Trophoblast cell (in vitro differentiated cells and primary cell): ENCODE results near the gene CDH15.
"Not testable (repeated sequence)": the region's sequence is repeated elsewhere in the genome, so short reads cannot be mapped to it uniquely, and the experiment has no call there.

Experiments
- DNase-seq, 2 donors: peaks; one replicate each; pipeline ENCODE4 v3.0.0-alpha.2; 2016
- H2AFZ ChIP-seq: 2 replicates; pipeline ENCODE4 v1.6.1; 2013; ENCODE audit warnings: low read length, moderate library complexity, mild to moderate bottlenecking; ENCODE audit not compliant: insufficient read depth, poor library complexity
- H2AK5ac ChIP-seq: 2 replicates; pipeline ENCODE4 v1.6.1; 2013; ENCODE audit warnings: mild to moderate bottlenecking, low read length
- H2BK120ac ChIP-seq: 2 replicates; pipeline ENCODE4 v1.6.1; 2013; ENCODE audit warnings: low read length, mild to moderate bottlenecking, moderate library complexity; ENCODE audit not compliant: insufficient read depth, poor library complexity
- H2BK12ac ChIP-seq: 2 replicates; pipeline ENCODE4 v1.6.1; 2013; ENCODE audit warnings: mild to moderate bottlenecking, low read length, moderate library complexity
- H2BK5ac ChIP-seq: 2 replicates; pipeline ENCODE4 v1.6.1; 2013; ENCODE audit warnings: low read length, low read depth, moderate library complexity, mild to moderate bottlenecking; ENCODE audit not compliant: poor library complexity
- H3K14ac ChIP-seq: 2 replicates; pipeline ENCODE4 v1.6.1; 2013; ENCODE audit warnings: mild to moderate bottlenecking, low read length
- H3K18ac ChIP-seq: 2 replicates; pipeline ENCODE4 v1.6.1; 2013; ENCODE audit warnings: mild to moderate bottlenecking, low read length
- H3K23ac ChIP-seq: 2 replicates; pipeline ENCODE4 v1.6.1; 2013; ENCODE audit warnings: low read length
- H3K27ac ChIP-seq: 2 replicates; pipeline ENCODE4 v1.5.1; 2013; ENCODE audit warnings: low read depth, mild to moderate bottlenecking, inconsistent platforms, low read length, moderate library complexity
- H3K27me3 ChIP-seq: 2 replicates; pipeline ENCODE4 v1.6.1; 2013; ENCODE audit warnings: inconsistent platforms, mild to moderate bottlenecking, low read length, moderate library complexity; ENCODE audit not compliant: insufficient read depth
- H3K36me3 ChIP-seq, 2 experiments: 1 replicate in 1 of 2; 2 replicates in 1 of 2; pipeline ENCODE4 v1.6.1; 2013; ENCODE audit warnings: low read length in 2 of 2, mild to moderate bottlenecking in 2 of 2, moderate library complexity in 1 of 2; ENCODE audit not compliant: insufficient read depth in 2 of 2, control insufficient read depth in 1 of 2
- H3K4ac ChIP-seq: 2 replicates; pipeline ENCODE4 v1.6.1; 2013; ENCODE audit warnings: low read depth, mild to moderate bottlenecking, low read length, moderate library complexity
- H3K4me1 ChIP-seq, 2 experiments: 1 replicate in 1 of 2; 2 replicates in 1 of 2; pipeline ENCODE4 v1.6.1; 2013; ENCODE audit warnings: low read length in 2 of 2, mild to moderate bottlenecking in 2 of 2, moderate library complexity in 1 of 2; ENCODE audit not compliant: insufficient read depth in 2 of 2, control insufficient read depth in 1 of 2
- H3K4me2 ChIP-seq: 2 replicates; pipeline ENCODE4 v1.6.1; 2013; ENCODE audit warnings: inconsistent platforms, mild to moderate bottlenecking, low read length, moderate library complexity
- H3K4me3 ChIP-seq: 2 replicates; pipeline ENCODE4 v1.5.1; 2013; ENCODE audit warnings: mild to moderate bottlenecking, low read depth, low read length, inconsistent platforms
- H3K79me1 ChIP-seq: one replicate; pipeline ENCODE4 v1.6.1; 2013; ENCODE audit warnings: low read length
- H3K79me2 ChIP-seq: 2 replicates; pipeline ENCODE4 v1.6.1; 2013; ENCODE audit warnings: low read length, mild to moderate bottlenecking; ENCODE audit not compliant: control insufficient read depth, insufficient read depth, poor library complexity
- H3K9ac ChIP-seq: 2 replicates; pipeline ENCODE4 v1.6.1; 2013; ENCODE audit warnings: mild to moderate bottlenecking, low read length
- H3K9me3 ChIP-seq: 2 replicates; pipeline ENCODE4 v1.6.1; 2013; ENCODE audit warnings: low read depth, mild to moderate bottlenecking, control low read depth, inconsistent platforms, low read length; ENCODE audit not compliant: insufficient read depth
- H4K12ac ChIP-seq: 2 replicates; pipeline ENCODE4 v1.6.1; 2013; ENCODE audit warnings: low read depth, mild to moderate bottlenecking, low read length, moderate library complexity
- H4K8ac ChIP-seq: 2 replicates; pipeline ENCODE4 v1.6.1; 2013; ENCODE audit warnings: low read depth, mild to moderate bottlenecking, low read length, moderate library complexity
- H4K91ac ChIP-seq: one replicate; pipeline ENCODE4 v1.6.1; 2013; ENCODE audit warnings: low read depth, mild to moderate bottlenecking, low read length, moderate library complexity
- WGBS: extraction: QIAGEN DNeasy Blood & Tissue Kit; methylation state at CpG from one replicate; pipeline ENCODE4 v1.1.7; 2013; ENCODE audit warnings: missing lambda C conversion rate; ENCODE audit not compliant: insufficient read length, insufficient coverage; ENCODE audit errors: extremely low coverage; 5-methylcytosine and 5-hydroxymethylcytosine counted together

Gene CDH15

GRCh38 chr16:89192186-89192955 is 20.8 kb downstream of the CDH15 start:
- H4K91ac ChIP-seq, H3K4ac ChIP-seq, H3K9ac ChIP-seq, H3K18ac ChIP-seq, H2BK5ac ChIP-seq, H4K12ac ChIP-seq, H2AFZ ChIP-seq, H4K8ac ChIP-seq, H3K79me2 ChIP-seq, H3K79me1 ChIP-seq, H3K27ac ChIP-seq, H2BK12ac ChIP-seq, H3K4me1 ChIP-seq, H3K14ac ChIP-seq, H2BK120ac ChIP-seq, H3K9me3 ChIP-seq, H3K23ac ChIP-seq, H2AK5ac ChIP-seq, H3K4me3 ChIP-seq, H3K36me3 ChIP-seq, H3K27me3 ChIP-seq: not testable (repeated sequence)
- peak in 1 of 2 donors; percentile 22 for DNase-seq
- H3K4me2 ChIP-seq: peak overlapping the region; percentile 59
- no CpG with 5 or more reads among the region's 63 CpGs for WGBS

- no peak overlapping the region for H2BK5ac ChIP-seq
- WGBS: no CpG with 5 or more reads among the region's 39 CpGs
- H3K18ac ChIP-seq: no peak overlapping the region
- no peak overlapping the region for H3K4me2 ChIP-seq
- no peak overlapping the region for H3K4ac ChIP-seq
- no peak overlapping the region for H4K8ac ChIP-seq
- H3K9ac ChIP-seq: no peak overlapping the region
- H2AFZ ChIP-seq: no peak overlapping the region
- H2AK5ac ChIP-seq: no peak overlapping the region
- peaks cover 4% of the 10 kb centered on the region for H3K27me3 ChIP-seq
- no peaks in the 10 kb centered on the region for H3K36me3 ChIP-seq
- no peak overlapping the region for H3K23ac ChIP-seq
- H3K4me1 ChIP-seq: peaks cover 0 to 4% of the 10 kb centered on the region in 2 experiments
- no peak overlapping the region for H2BK12ac ChIP-seq
- no peak overlapping the region for H4K91ac ChIP-seq
- no peak overlapping the region for H2BK120ac ChIP-seq
- no peaks in the 10 kb centered on the region for H3K79me2 ChIP-seq
- peaks cover 4% of the 10 kb centered on the region for H3K9me3 ChIP-seq
- no peak overlapping the region for H3K4me3 ChIP-seq
- no peak overlapping the region for H3K27ac ChIP-seq
- H4K12ac ChIP-seq: no peak overlapping the region
- H3K14ac ChIP-seq: no peak overlapping the region
- DNase-seq: no peak
- H3K79me1 ChIP-seq: no peaks in the 10 kb centered on the region
Observed at GRCh38 chr16:89192956-89193575, 21.5 kb downstream of the CDH15 start.

- Histone ChIP-seq H3K4ac (no peak overlapping the region), H4K91ac (no peak overlapping the region), H3K4me1 (peaks cover 0 to 4% of the 10 kb centered on the region in 2 experiments), H3K27ac (no peak overlapping the region), H3K23ac (no peak overlapping the region), H3K79me2 (no peaks in the 10 kb centered on the region), H3K9me3 (peaks cover 4% of the 10 kb centered on the region), H2BK120ac (no peak overlapping the region), H2AK5ac (no peak overlapping the region), H3K9ac (no peak overlapping the region), H4K12ac (no peak overlapping the region), H3K36me3 (no peaks in the 10 kb centered on the region), H3K79me1 (no peaks in the 10 kb centered on the region), H3K27me3 (peaks cover 4% of the 10 kb centered on the region), H3K4me3 (no peak overlapping the region), H2AFZ (no peak overlapping the region), H4K8ac (no peak overlapping the region), H3K18ac (no peak overlapping the region), H2BK5ac (no peak overlapping the region), H3K4me2 (no peak overlapping the region), H2BK12ac (no peak overlapping the region), H3K14ac (no peak overlapping the region)
- no CpG with 5 or more reads among the region's 38 CpGs for WGBS
- no peak for DNase-seq
Observed at GRCh38 chr16:89193576-89194293, 22.2 kb downstream of the CDH15 start.

- no CpG with 5 or more reads among the region's 45 CpGs for WGBS
Observed at GRCh38 chr16:89194340-89195311, 23.1 kb downstream of the CDH15 start.

More at GRCh38 chr16:89194340-89195311, 23.1 kb downstream of the CDH15 start:
- peaks cover 6% of the 10 kb centered on the region for H3K27me3 ChIP-seq
- H2BK120ac ChIP-seq: no peak overlapping the region
- H4K91ac ChIP-seq: no peak overlapping the region
- H3K4me3 ChIP-seq: peak overlapping the region; percentile 16
- H4K12ac ChIP-seq: no peak overlapping the region
- H3K23ac ChIP-seq: no peak overlapping the region
- no peak overlapping the region for H3K27ac ChIP-seq
- no peak overlapping the region for H2AFZ ChIP-seq
- H2BK12ac ChIP-seq: no peak overlapping the region
- H3K9me3 ChIP-seq: peaks cover 4% of the 10 kb centered on the region
- no peak overlapping the region for H3K4me2 ChIP-seq
- no peak overlapping the region for H3K14ac ChIP-seq
- no peak overlapping the region for H2BK5ac ChIP-seq
- DNase-seq: no peak
- H3K79me2 ChIP-seq: no peaks in the 10 kb centered on the region
- H3K9ac ChIP-seq: no peak overlapping the region
- H2AK5ac ChIP-seq: no peak overlapping the region
- no peaks in the 10 kb centered on the region for H3K79me1 ChIP-seq
- H3K18ac ChIP-seq: no peak overlapping the region
- no peaks in the 10 kb centered on the region for H3K36me3 ChIP-seq
- H4K8ac ChIP-seq: no peak overlapping the region
- H3K4ac ChIP-seq: no peak overlapping the region
- peaks cover 0 to 4% of the 10 kb centered on the region in 2 experiments for H3K4me1 ChIP-seq
